ENCODE data around the gene CASP14.
"Not testable (repeated sequence)": the region's sequence is repeated elsewhere in the genome, so short reads cannot be mapped to it uniquely, and the experiment has no call there.

Gene CASP14

DNA sequence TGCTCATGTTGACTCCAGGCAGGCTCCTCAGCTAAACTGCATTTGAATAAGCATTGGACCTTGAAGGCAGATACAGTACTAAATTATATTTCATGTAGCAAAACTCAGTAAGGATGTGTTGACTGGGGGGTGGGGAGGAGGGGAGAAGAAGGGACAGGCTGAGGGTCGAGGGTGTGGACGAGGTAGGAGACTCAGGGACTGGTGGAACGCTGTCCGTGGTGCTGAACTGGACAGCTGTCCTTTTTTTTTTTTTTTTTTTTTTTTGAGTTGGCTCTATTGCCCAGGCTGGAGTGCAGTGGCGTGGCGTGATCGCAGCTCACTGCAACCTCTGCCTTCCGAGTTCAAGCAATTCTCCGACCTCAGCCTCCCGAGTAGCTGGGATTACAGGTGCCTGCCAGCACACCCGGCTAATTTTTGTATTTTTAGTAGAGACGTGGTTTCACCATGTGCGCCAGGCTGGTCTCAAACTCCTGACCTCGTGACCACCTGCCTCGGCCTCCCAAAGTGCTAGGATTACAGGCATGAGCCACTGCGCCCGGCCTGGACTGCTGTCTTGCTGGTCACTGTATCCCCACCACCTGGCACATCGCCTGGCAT is 33.2 kb upstream of the CASP14 start:
- no peak overlapping the region for H3K4me3 ChIP-seq (ENCODE audit: low read length in 2 of 2)
- H4K91ac ChIP-seq (ENCODE audit: low read depth, low read length, poor library complexity): no peak overlapping the region
- H3K79me1 ChIP-seq (ENCODE audit: low read depth, low read length): no peaks in the 10 kb centered on the region
- no peak overlapping the region for H2AFZ ChIP-seq (ENCODE audit: low read length)
- H3K4me2 ChIP-seq (ENCODE audit: insufficient read depth, low read length, poor library complexity, severe bottlenecking): no peak overlapping the region
- no peak overlapping the region for H3K23ac ChIP-seq (ENCODE audit: low read depth, low read length, poor library complexity)
- H3K14ac ChIP-seq (ENCODE audit: low read length): no peak overlapping the region
- H2BK5ac ChIP-seq (ENCODE audit: low read length): no peak overlapping the region
- no peak overlapping the region for H3K9ac ChIP-seq (ENCODE audit: low read depth, low read length, poor library complexity)
- no peak overlapping the region for H2BK15ac ChIP-seq (ENCODE audit: low read length)
- H3K4me1 ChIP-seq (ENCODE audit: control insufficient read depth in 2 of 2, insufficient read depth in 1 of 2, low read depth in 1 of 2, low read length in 2 of 2): peaks cover 0 to 2% of the 10 kb centered on the region in 2 donors
- H3K36me3 ChIP-seq (replicated peaks in 1 of 2; ENCODE audit: control insufficient read depth in 2 of 2, insufficient read depth in 2 of 2, low read length in 2 of 2): no peaks in the 10 kb centered on the region
- no peak overlapping the region for H2AK5ac ChIP-seq (ENCODE audit: low read depth, low read length)
- no peak overlapping the region for H2BK120ac ChIP-seq (ENCODE audit: low read depth, low read length)
- no peak overlapping the region for H3K18ac ChIP-seq (ENCODE audit: low read length)
- WGBS, 2 donors (ENCODE audit: extremely low coverage in 2 of 2, insufficient read length in 2 of 2, insufficient replicate concordance in 1 of 2): no CpG with 5 or more reads among the region's 18 CpGs
- H3K4ac ChIP-seq (ENCODE audit: low read length): no peak overlapping the region
- no peak overlapping the region for H2BK12ac ChIP-seq (ENCODE audit: low read length)
- H3K27ac ChIP-seq (replicated peaks; ENCODE audit: low read length): no peak overlapping the region
- peaks cover 0 to 12% (median 12%) of the 10 kb centered on the region in 3 experiments for H3K27me3 ChIP-seq (ENCODE audit: control insufficient read depth in 3 of 3, insufficient read depth in 3 of 3, low read depth in 1 of 3, low read length in 3 of 3)
- peak; percentile 54 for DNase-seq (ENCODE audit: low spot score)
- H3K9me3 ChIP-seq (replicated peaks in 1 of 2; ENCODE audit: control insufficient read depth in 2 of 2, insufficient read depth in 1 of 2, low read depth in 1 of 2, low read length in 2 of 2): no peaks in the 10 kb centered on the region
- H4K8ac ChIP-seq (ENCODE audit: low read depth, low read length): no peak overlapping the region

DNA sequence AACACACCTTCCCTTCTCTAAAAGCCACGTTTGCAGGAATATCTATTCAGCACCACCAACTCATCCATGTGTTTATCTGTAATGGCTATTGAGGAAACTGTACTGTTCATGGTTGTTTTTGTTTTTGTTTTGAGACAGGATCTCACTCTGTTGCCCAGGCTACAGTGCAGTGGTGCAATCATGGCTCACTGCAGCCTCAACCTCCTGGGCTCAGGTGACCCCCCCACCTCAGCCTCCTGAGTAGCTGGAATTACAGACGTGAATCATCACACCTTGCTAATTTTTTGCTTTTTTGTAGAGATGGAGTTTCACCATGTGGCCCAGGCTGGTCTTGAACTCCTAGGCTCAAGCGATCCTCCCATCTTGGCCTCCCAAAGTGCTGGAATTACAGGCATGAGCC is 30.4 kb upstream of the CASP14 start:
- H2BK15ac ChIP-seq (ENCODE audit: low read length); H3K4me1 ChIP-seq (ENCODE audit: control insufficient read depth in 2 of 2, insufficient read depth in 1 of 2, low read depth in 1 of 2, low read length in 2 of 2); H4K91ac ChIP-seq (ENCODE audit: low read depth, low read length, poor library complexity); H3K27me3 ChIP-seq (ENCODE audit: control insufficient read depth in 3 of 3, insufficient read depth in 3 of 3, low read depth in 1 of 3, low read length in 3 of 3); H3K79me1 ChIP-seq (ENCODE audit: low read depth, low read length); H3K27ac ChIP-seq (replicated peaks; ENCODE audit: low read length); H3K18ac ChIP-seq (ENCODE audit: low read length); H2AFZ ChIP-seq (ENCODE audit: low read length); H2BK5ac ChIP-seq (ENCODE audit: low read length); H3K23ac ChIP-seq (ENCODE audit: low read depth, low read length, poor library complexity); H2AK5ac ChIP-seq (ENCODE audit: low read depth, low read length); H3K4me3 ChIP-seq (ENCODE audit: low read length in 2 of 2); H3K9ac ChIP-seq (ENCODE audit: low read depth, low read length, poor library complexity); H4K8ac ChIP-seq (ENCODE audit: low read depth, low read length); H3K9me3 ChIP-seq (replicated peaks in 1 of 2; ENCODE audit: control insufficient read depth in 2 of 2, insufficient read depth in 1 of 2, low read depth in 1 of 2, low read length in 2 of 2); H3K4me2 ChIP-seq (ENCODE audit: insufficient read depth, low read length, poor library complexity, severe bottlenecking); H2BK120ac ChIP-seq (ENCODE audit: low read depth, low read length); H3K4ac ChIP-seq (ENCODE audit: low read length); H3K14ac ChIP-seq (ENCODE audit: low read length); H2BK12ac ChIP-seq (ENCODE audit: low read length); DNase-seq (ENCODE audit: low spot score); H3K36me3 ChIP-seq (replicated peaks in 1 of 2; ENCODE audit: control insufficient read depth in 2 of 2, insufficient read depth in 2 of 2, low read length in 2 of 2): not testable (repeated sequence)
- no CpG with 5 or more reads among the region's 3 CpGs for WGBS, 2 donors (ENCODE audit: extremely low coverage in 2 of 2, insufficient read length in 2 of 2, insufficient replicate concordance in 1 of 2)

DNA sequence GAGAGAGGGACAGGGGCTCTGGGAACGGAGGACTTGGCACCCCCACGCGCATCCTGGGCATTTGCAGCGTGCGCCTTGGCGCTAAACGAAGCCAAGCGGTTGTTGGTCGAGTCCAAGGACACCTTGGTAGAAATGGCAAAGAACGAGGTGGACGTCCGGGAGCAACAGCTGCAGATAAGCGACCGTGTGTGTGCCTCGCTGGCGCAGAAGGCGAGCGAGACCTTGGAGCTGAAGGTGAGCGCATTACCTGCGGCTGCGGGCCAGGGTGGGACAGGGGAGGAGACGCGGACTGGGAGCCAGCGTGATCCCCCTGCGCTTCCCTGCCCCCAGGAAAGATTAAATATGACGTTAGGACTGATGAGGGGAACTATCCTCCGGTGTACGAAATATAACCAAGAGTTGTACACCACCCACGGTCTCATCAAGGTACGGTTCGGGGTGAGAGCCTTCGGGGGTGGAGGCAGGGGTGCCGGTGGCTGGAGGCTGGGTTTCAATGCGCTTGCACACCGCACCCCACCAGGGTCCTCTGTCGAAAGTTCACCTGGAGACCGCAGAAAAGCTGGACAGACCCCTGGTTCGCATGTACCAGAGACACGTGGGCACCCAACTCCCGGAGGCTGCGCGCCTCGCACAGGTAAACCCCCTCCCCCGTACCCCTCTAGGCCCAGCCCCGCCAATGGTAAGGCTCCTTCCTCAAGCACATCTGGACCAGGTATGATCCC is 27.8 kb upstream of the CASP14 start:
- H3K4me2 ChIP-seq (ENCODE audit: insufficient read depth, low read length, poor library complexity, severe bottlenecking): no peak overlapping the region
- no peak overlapping the region for H4K8ac ChIP-seq (ENCODE audit: low read depth, low read length)
- no peak overlapping the region for H3K9ac ChIP-seq (ENCODE audit: low read depth, low read length, poor library complexity)
- H3K14ac ChIP-seq (ENCODE audit: low read length): peak overlapping the region; percentile 94
- no peaks in the 10 kb centered on the region for H3K4me1 ChIP-seq (ENCODE audit: control insufficient read depth in 2 of 2, insufficient read depth in 1 of 2, low read depth in 1 of 2, low read length in 2 of 2)
- no peak overlapping the region for H3K4ac ChIP-seq (ENCODE audit: low read length)
- no peak overlapping the region for H4K91ac ChIP-seq (ENCODE audit: low read depth, low read length, poor library complexity)
- H2BK15ac ChIP-seq (ENCODE audit: low read length): no peak overlapping the region
- no peak overlapping the region for H2BK5ac ChIP-seq (ENCODE audit: low read length)
- H3K4me3 ChIP-seq (ENCODE audit: low read length in 2 of 2): no peak overlapping the region
- H2AFZ ChIP-seq (ENCODE audit: low read length): no peak overlapping the region
- H3K27ac ChIP-seq (replicated peaks; ENCODE audit: low read length): no peak overlapping the region
- peaks cover 0 to 6% (median 0%) of the 10 kb centered on the region in 3 experiments for H3K27me3 ChIP-seq (ENCODE audit: control insufficient read depth in 3 of 3, insufficient read depth in 3 of 3, low read depth in 1 of 3, low read length in 3 of 3)
- H2BK12ac ChIP-seq (ENCODE audit: low read length): no peak overlapping the region
- WGBS, 2 donors (ENCODE audit: extremely low coverage in 2 of 2, insufficient read length in 2 of 2, insufficient replicate concordance in 1 of 2): no CpG with 5 or more reads among the region's 45 CpGs
- H3K9me3 ChIP-seq (replicated peaks in 1 of 2; ENCODE audit: control insufficient read depth in 2 of 2, insufficient read depth in 1 of 2, low read depth in 1 of 2, low read length in 2 of 2): no peaks in the 10 kb centered on the region
- H3K36me3 ChIP-seq (replicated peaks in 1 of 2; ENCODE audit: control insufficient read depth in 2 of 2, insufficient read depth in 2 of 2, low read length in 2 of 2): no peaks in the 10 kb centered on the region
- peak overlapping the region; percentile 43 for H3K23ac ChIP-seq (ENCODE audit: low read depth, low read length, poor library complexity)
- no peak overlapping the region for H2AK5ac ChIP-seq (ENCODE audit: low read depth, low read length)
- H3K79me1 ChIP-seq (ENCODE audit: low read depth, low read length): no peaks in the 10 kb centered on the region
- no peak for DNase-seq (ENCODE audit: low spot score)
- H3K18ac ChIP-seq (ENCODE audit: low read length): no peak overlapping the region
- H2BK120ac ChIP-seq (ENCODE audit: low read depth, low read length): no peak overlapping the region

DNA sequence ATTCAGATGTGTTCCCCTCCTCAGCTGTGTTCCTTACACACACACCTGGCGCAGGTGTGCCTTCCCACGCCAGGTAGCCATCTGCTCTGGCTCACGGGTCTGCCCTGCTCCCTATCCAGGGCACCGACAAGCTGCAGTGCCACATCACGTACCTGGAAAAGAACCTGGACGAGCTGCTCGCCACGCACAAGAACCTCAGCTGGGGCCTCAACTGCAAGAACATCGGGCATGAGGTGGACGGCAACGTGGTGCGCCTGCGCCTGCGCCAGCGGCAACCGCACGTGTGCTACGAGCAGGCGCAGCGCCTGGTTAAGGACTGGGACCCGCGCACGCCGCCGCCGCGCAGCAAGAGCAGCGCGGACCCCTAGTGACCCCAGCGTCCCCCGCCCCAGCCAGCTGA is 26.5 kb upstream of the CASP14 start:
- no peak overlapping the region for H3K14ac ChIP-seq (ENCODE audit: low read length)
- no peak overlapping the region for H3K4ac ChIP-seq (ENCODE audit: low read length)
- H3K18ac ChIP-seq (ENCODE audit: low read length): no peak overlapping the region
- H3K4me2 ChIP-seq (ENCODE audit: insufficient read depth, low read length, poor library complexity, severe bottlenecking): no peak overlapping the region
- H2BK12ac ChIP-seq (ENCODE audit: low read length): no peak overlapping the region
- H3K79me1 ChIP-seq (ENCODE audit: low read depth, low read length): no peaks in the 10 kb centered on the region
- H2AK5ac ChIP-seq (ENCODE audit: low read depth, low read length): no peak overlapping the region
- H2BK15ac ChIP-seq (ENCODE audit: low read length): no peak overlapping the region
- H3K27ac ChIP-seq (replicated peaks; ENCODE audit: low read length): no peak overlapping the region
- H3K9ac ChIP-seq (ENCODE audit: low read depth, low read length, poor library complexity): no peak overlapping the region
- WGBS, 2 donors (ENCODE audit: extremely low coverage in 2 of 2, insufficient read length in 2 of 2, insufficient replicate concordance in 1 of 2): no CpG with 5 or more reads among the region's 31 CpGs
- no peak overlapping the region for H2AFZ ChIP-seq (ENCODE audit: low read length)
- H4K91ac ChIP-seq (ENCODE audit: low read depth, low read length, poor library complexity): no peak overlapping the region
- no peaks in the 10 kb centered on the region for H3K36me3 ChIP-seq (replicated peaks in 1 of 2; ENCODE audit: control insufficient read depth in 2 of 2, insufficient read depth in 2 of 2, low read length in 2 of 2)
- H3K4me1 ChIP-seq (ENCODE audit: control insufficient read depth in 2 of 2, insufficient read depth in 1 of 2, low read depth in 1 of 2, low read length in 2 of 2): no peaks in the 10 kb centered on the region
- peaks cover 0 to 9% (median 0%) of the 10 kb centered on the region in 3 experiments for H3K27me3 ChIP-seq (ENCODE audit: control insufficient read depth in 3 of 3, insufficient read depth in 3 of 3, low read depth in 1 of 3, low read length in 3 of 3)
- no peak overlapping the region for H4K8ac ChIP-seq (ENCODE audit: low read depth, low read length)
- H2BK5ac ChIP-seq (ENCODE audit: low read length): no peak overlapping the region
- no peak overlapping the region for H2BK120ac ChIP-seq (ENCODE audit: low read depth, low read length)
- no peak overlapping the region for H3K4me3 ChIP-seq (ENCODE audit: low read length in 2 of 2)
- no peak for DNase-seq (ENCODE audit: low spot score)
- H3K9me3 ChIP-seq (replicated peaks in 1 of 2; ENCODE audit: control insufficient read depth in 2 of 2, insufficient read depth in 1 of 2, low read depth in 1 of 2, low read length in 2 of 2): no peaks in the 10 kb centered on the region
- peak overlapping the region; percentile 93 for H3K23ac ChIP-seq (ENCODE audit: low read depth, low read length, poor library complexity)

Data from neuronal stem cell (in vitro differentiated cells).